Activated CD4-positive, alpha-beta T cell treated with anti-CD3 and anti-CD28 coated beads for 36 hours (primary cell): Measurements from ENCODE around the gene NOTO. TPM values are rescaled to one million over a fixed set of nuclear protein-coding genes. Genes with fewer than 3 reads are reported as not detected.
"Not testable (repeated sequence)": the region's sequence is repeated elsewhere in the genome, so short reads cannot be mapped to it uniquely, and the experiment has no call there.

ENCODE experiments used
- ATAC-seq: fragments of 200-7000 bp; cut with Tn5 transposase; one replicate; pipeline ENCODE4 v1.10.0; 2021; ENCODE audit warnings: mild to moderate bottlenecking, moderate library complexity
- CTCF ChIA-PET: fragments of 350-600 bp; sonication (Branson Sonifier 250); formaldehyde crosslinking; loops from one replicate; lab custom pipeline; 2021; ENCODE audit warnings: antibody characterized with exemption; lab: Charles Lee
- POLR2A ChIA-PET: fragments of 350-600 bp; sonication (Branson Sonifier 250); formaldehyde crosslinking; loops from one replicate; lab custom pipeline; 2021; ENCODE audit warnings: antibody characterized with exemption, inconsistent platforms; lab: Charles Lee
- DNase-seq: peaks from one replicate; pipeline ENCODE4 v3.0.0-alpha.2; 2020
- H3K27ac Mint-ChIP-seq: one replicate; pipeline ENCODE4 v1.8.0; 2021; ENCODE audit warnings: mixed read lengths
- H3K27me3 Mint-ChIP-seq: one replicate; pipeline ENCODE4 v1.8.0; 2021; ENCODE audit warnings: mixed read lengths
- H3K36me3 Mint-ChIP-seq: one replicate; pipeline ENCODE4 v1.8.0; 2021; ENCODE audit warnings: low read depth, mixed read lengths
- H3K4me1 Mint-ChIP-seq: one replicate; pipeline ENCODE4 v1.8.0; 2021; ENCODE audit warnings: mixed read lengths
- H3K4me3 Mint-ChIP-seq: one replicate; pipeline ENCODE4 v1.8.0; 2021; ENCODE audit warnings: mild to moderate bottlenecking, moderate library complexity, mixed read lengths
- H3K9me3 Mint-ChIP-seq: one replicate; pipeline ENCODE4 v1.8.0; 2021; ENCODE audit warnings: low read depth, mixed read lengths
- intact Hi-C, 2 experiments: fragments of 100-400 bp; cut with DNase I in 1 of 2; cut with micrococcal nuclease in 1 of 2; formaldehyde crosslinking; loops; one replicate each; pipeline versions ENCODE4 v1.14.2 to v1.15.1; 2022 to 2024; cut with DNase I, micrococcal nuclease
- total RNA-seq, 2 experiments: library from RNA; stranded (reverse); gene quantifications; one replicate each; pipeline ENCODE4 v1.2.3, GENCODE V29; 2021

Gene NOTO
- total RNA-seq, 2 experiments from 2014 or later, result not detected

DNA sequence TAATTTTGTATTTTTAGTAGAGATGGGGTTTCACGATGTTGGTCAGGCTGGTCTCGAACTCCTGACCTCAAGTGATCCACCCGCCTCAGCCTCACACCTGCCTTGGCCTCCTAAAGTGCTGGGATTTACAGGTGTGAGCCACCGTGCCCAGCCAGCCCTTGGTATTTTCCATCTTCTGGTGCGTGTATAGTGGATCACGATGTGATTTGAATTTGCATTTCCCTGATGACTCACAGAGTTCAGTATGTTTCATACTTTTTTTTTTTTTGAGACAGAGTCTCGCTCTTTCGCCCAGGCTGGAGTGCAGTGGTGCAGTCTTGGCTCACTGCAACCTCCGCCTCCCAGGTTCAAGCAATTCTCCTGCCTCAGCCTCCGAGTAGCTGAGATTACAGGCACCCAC, 2.1 kb upstream of the NOTO start:
- H3K36me3 Mint-ChIP-seq, H3K9me3 Mint-ChIP-seq, H3K4me1 Mint-ChIP-seq, H3K27ac Mint-ChIP-seq, intact Hi-C loops, H3K4me3 Mint-ChIP-seq: not testable (repeated sequence)
- POLR2A ChIA-PET, result interaction anchor here (0.7 kb wide), 1 partner anchor 8 kb away, joined by 4 read pairs; no protein-coding TSS in a partner anchor
- CTCF ChIA-PET, result interaction anchor here (1.1 kb wide), 1 partner anchor 12 kb away, joined by 4 read pairs; no protein-coding TSS in a partner anchor
- peak; percentile 76 for ATAC-seq
- DNase-seq, result peak; percentile 24
- peaks cover 47% of the 10 kb centered on the region for H3K27me3 Mint-ChIP-seq

DNA sequence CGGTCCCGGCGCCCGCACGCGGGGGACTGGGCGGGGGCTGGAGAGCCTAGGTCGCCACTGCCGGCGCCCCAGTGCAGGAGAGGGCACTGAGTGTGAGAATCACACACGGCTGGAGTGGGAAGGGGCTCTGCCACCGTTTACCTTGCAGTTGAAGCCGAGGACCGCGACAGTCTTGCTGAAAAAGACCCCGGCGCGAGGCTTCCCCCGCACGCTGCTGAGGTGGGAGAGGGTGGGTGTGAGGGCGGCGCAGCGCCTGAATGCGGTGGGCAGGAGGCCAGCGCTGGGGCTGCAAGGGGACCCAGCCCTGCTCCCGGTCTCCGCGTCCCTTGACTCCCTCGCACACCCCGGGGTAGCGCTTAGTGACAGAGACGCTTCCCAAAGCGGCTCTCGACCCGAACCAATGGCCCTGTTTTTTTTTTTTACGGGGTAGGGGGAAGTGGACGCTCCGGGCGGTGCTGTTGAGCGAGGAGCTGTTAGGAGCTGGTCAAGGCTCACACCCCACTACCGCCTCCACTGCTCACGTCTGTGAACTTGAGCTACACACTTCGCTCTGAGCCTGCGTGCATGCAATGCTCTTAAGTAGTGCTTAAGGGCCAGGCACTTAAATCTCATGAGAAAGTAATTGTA, 794 bp downstream of the NOTO start:
- Mint-ChIP-seq H3K27me3 (peaks cover 50% of the 10 kb centered on the region), H3K4me3 (no peak overlapping the region), H3K27ac (no peak overlapping the region), H3K36me3 (no peaks in the 10 kb centered on the region), H3K9me3 (no peaks in the 10 kb centered on the region), H3K4me1 (peaks cover 4% of the 10 kb centered on the region)
- ATAC-seq (no peak), DNase-seq (no peak)
- POLR2A ChIA-PET, result interaction anchor here (0.5 kb wide), 1 partner anchor 9 kb away, joined by 3 read pairs; no protein-coding TSS in a partner anchor
- CTCF ChIA-PET, result no interaction called here
- intact Hi-C loops, result no loop called here

- H3K4me1 Mint-ChIP-seq, result peaks cover 4% of the 10 kb centered on the region
- DNase-seq (no peak), ATAC-seq (no peak)
- intact Hi-C loops, result no loop called here
- no peaks in the 10 kb centered on the region for H3K36me3 Mint-ChIP-seq
- ChIA-PET CTCF (interaction anchor here (1.4 kb wide), 1 partner anchor 120 kb away, joined by 4 read pairs; no protein-coding TSS in a partner anchor), POLR2A (interaction anchor here (0.6 kb wide), 1 partner anchor 10 kb away, joined by 4 read pairs; no protein-coding TSS in a partner anchor)
- H3K27me3 Mint-ChIP-seq, result peaks cover 41% of the 10 kb centered on the region
- no peaks in the 10 kb centered on the region for H3K9me3 Mint-ChIP-seq
- no peak overlapping the region for H3K4me3 Mint-ChIP-seq
- H3K27ac Mint-ChIP-seq, result no peak overlapping the region
These were observed 3.2 kb downstream of the NOTO start for GRCh38 chr2:73205611-73206010.

DNA sequence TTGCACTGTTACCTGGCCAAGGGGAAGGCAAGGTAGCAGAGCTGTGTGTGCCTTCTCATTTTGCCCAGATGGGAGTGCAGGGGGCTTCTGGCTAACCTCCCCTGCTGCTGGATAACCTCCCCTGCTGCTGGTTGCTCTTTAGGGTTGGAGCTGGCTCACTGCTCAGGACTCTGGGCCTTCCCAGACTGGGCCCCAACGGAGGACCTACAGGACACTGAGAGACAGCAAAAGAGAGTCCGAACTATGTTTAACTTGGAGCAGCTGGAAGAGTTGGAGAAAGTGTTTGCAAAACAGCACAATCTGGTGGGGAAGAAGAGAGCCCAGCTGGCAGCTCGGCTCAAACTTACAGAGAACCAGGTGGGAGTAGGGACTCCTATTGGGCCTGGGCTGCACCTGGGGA, 5.9 kb downstream of the NOTO start:
- CTCF ChIA-PET, result interaction anchor here (3.3 kb wide), 1 partner anchor 31 kb away, joined by 17 read pairs; no protein-coding TSS in a partner anchor
- intact Hi-C loops, result no loop called here

DNA sequence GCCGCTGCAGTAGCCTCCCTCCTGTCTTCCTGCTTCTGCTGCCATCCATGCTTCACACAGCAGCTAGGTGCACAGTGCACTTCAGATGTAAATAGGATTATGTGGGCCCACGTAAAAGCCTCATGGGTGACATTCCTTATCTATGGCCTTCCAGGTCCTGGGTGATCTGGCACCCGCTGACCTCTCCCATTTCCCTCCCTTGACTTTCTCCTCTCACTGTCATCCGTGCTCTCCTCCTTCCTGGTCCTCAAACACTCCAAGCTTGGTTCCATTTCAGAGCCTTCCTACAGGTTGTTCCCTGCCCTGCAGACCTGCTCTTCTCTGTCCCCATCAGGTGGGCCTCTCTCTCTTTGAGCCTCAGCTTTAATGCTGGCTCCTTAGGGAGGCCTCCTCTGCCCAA, 7.6 kb downstream of the NOTO start:
- peaks cover 18% of the 10 kb centered on the region for H3K4me1 Mint-ChIP-seq
- DNase-seq (no peak), ATAC-seq (no peak)
- H3K27ac Mint-ChIP-seq, result no peak overlapping the region
- ChIA-PET CTCF (interaction anchor here (0.7 to 3.3 kb wide), 4 partner anchors 11 to 316 kb away, joined by 3 to 17 read pairs (median 5); no protein-coding TSS in a partner anchor), POLR2A (no interaction called here)
- no peaks in the 10 kb centered on the region for H3K9me3 Mint-ChIP-seq
- H3K36me3 Mint-ChIP-seq, result peaks cover 2% of the 10 kb centered on the region
- peaks cover 19% of the 10 kb centered on the region for H3K27me3 Mint-ChIP-seq
- intact Hi-C loops, result loop anchor here in 1 of 2 experiments (10.0 kb wide), 1 partner anchor 1625 kb away; the partner anchor contains the start of gene HK2
- H3K4me3 Mint-ChIP-seq, result no peak overlapping the region

More for the DNA sequence above, 5.9 kb downstream of the NOTO start:
- ATAC-seq, result no peak
- no peak overlapping the region for H3K27ac Mint-ChIP-seq
- POLR2A ChIA-PET, result no interaction called here
- DNase-seq, result no peak
- H3K4me3 Mint-ChIP-seq, result no peak overlapping the region
- peaks cover 10% of the 10 kb centered on the region for H3K4me1 Mint-ChIP-seq
- H3K27me3 Mint-ChIP-seq, result peaks cover 31% of the 10 kb centered on the region
- H3K9me3 Mint-ChIP-seq, result no peaks in the 10 kb centered on the region
- H3K36me3 Mint-ChIP-seq, result no peaks in the 10 kb centered on the region

GRCh38 chr2:73210696-73211095, 8.3 kb downstream of the NOTO start:
- no peak for DNase-seq
- Mint-ChIP-seq H3K27ac (no peak overlapping the region), H3K4me1 (peaks cover 25% of the 10 kb centered on the region), H3K27me3 (peaks cover 16% of the 10 kb centered on the region), H3K4me3 (no peak overlapping the region), H3K9me3 (no peaks in the 10 kb centered on the region), H3K36me3 (peaks cover 2% of the 10 kb centered on the region)
- intact Hi-C loops, result loop anchor here in 1 of 2 experiments (10.0 kb wide), 1 partner anchor 1624 kb away; the partner anchor contains the start of gene HK2
- ChIA-PET POLR2A (no interaction called here), CTCF (interaction anchor here (0.9 to 3.3 kb wide), 5 partner anchors 10 to 346 kb away, joined by 3 to 17 read pairs (median 3); no protein-coding TSS in a partner anchor)
- ATAC-seq, result no peak

- ChIA-PET POLR2A (interaction anchor here (0.7 to 1.5 kb wide), 3 partner anchors 8 to 35 kb away, joined by 3 to 8 read pairs (median 5); partner anchors contain the start of genes CCT7 and PRADC1), CTCF (interaction anchor here (0.6 to 3.2 kb wide), 30 partner anchors 7 to 1978 kb away, joined by 3 to 37 read pairs (median 4); partner anchors contain the start of genes CCT7, NOTO and PRADC1)
- intact Hi-C loops, result loop anchor here (1.0 to 10.0 kb wide), 3 partner anchors 35 to 1623 kb away; partner anchors contain the start of gene HK2 (in 1 of the 2)
- H3K27ac Mint-ChIP-seq, result no peak overlapping the region
- DNase-seq (no peak), ATAC-seq (no peak)
- peaks cover 10% of the 10 kb centered on the region for H3K27me3 Mint-ChIP-seq
- peaks cover 27% of the 10 kb centered on the region for H3K4me1 Mint-ChIP-seq
- peaks cover 2% of the 10 kb centered on the region for H3K36me3 Mint-ChIP-seq
- H3K9me3 Mint-ChIP-seq, result no peaks in the 10 kb centered on the region
- H3K4me3 Mint-ChIP-seq, result no peak overlapping the region
These were observed 9.7 kb downstream of the NOTO start for GRCh38 chr2:73212098-73212447.

DNA sequence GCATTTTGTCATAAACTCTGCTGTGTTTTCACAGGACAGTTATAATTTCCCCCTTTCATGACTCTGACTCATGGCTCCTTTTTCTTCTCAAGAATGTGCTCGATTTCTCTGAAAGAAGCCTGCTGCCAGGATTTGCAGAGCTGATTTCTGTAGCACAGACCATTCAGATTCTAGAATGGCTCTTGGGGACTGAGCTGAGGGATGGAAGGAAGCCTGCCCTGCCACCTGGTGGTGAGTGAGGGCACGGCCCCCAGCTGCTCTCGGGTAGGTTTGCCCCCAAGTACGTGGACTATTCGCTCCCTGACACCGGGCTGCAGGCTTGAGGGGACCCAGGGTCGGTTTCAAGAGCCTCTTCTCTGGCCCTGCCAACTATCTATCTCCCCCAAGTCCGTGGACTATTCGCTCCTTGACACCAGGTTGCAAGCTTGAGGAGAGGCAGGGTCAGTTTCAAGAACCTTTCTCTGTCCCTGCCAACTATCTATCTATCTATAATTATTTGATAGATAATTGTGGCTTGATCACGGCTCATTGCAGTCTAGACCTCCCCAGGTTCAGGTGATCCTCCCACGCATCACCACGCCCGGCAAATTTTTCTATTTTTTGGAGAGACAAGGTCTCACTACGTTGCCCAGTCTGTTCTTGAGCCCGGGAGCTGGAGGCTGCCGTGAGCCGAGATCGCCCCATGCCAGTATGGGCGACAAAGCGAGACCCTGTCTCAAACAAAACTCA, 10.2 kb downstream of the NOTO start:
- ATAC-seq (peak; percentile 79), DNase-seq (peak; percentile 89)
- peaks cover 2% of the 10 kb centered on the region for H3K36me3 Mint-ChIP-seq
- H3K4me3 Mint-ChIP-seq, result no peak overlapping the region
- H3K4me1 Mint-ChIP-seq, result peaks cover 32% of the 10 kb centered on the region
- ChIA-PET POLR2A (interaction anchor here (0.6 to 1.5 kb wide), 4 partner anchors 9 to 104 kb away, joined by 3 to 8 read pairs (median 6); partner anchors contain the start of genes CCT7 and PRADC1), CTCF (interaction anchor here (0.6 to 3.2 kb wide), 33 partner anchors 8 to 1978 kb away, joined by 3 to 37 read pairs (median 4); partner anchors contain the start of genes CCT7, NOTO and PRADC1)
- H3K9me3 Mint-ChIP-seq, result no peaks in the 10 kb centered on the region
- H3K27ac Mint-ChIP-seq, result no peak overlapping the region
- H3K27me3 Mint-ChIP-seq, result peaks cover 7% of the 10 kb centered on the region
- intact Hi-C loops, result loop anchor here (1.0 to 10.0 kb wide), 3 partner anchors 36 to 1622 kb away; partner anchors contain the start of gene HK2 (in 1 of the 2)

DNA sequence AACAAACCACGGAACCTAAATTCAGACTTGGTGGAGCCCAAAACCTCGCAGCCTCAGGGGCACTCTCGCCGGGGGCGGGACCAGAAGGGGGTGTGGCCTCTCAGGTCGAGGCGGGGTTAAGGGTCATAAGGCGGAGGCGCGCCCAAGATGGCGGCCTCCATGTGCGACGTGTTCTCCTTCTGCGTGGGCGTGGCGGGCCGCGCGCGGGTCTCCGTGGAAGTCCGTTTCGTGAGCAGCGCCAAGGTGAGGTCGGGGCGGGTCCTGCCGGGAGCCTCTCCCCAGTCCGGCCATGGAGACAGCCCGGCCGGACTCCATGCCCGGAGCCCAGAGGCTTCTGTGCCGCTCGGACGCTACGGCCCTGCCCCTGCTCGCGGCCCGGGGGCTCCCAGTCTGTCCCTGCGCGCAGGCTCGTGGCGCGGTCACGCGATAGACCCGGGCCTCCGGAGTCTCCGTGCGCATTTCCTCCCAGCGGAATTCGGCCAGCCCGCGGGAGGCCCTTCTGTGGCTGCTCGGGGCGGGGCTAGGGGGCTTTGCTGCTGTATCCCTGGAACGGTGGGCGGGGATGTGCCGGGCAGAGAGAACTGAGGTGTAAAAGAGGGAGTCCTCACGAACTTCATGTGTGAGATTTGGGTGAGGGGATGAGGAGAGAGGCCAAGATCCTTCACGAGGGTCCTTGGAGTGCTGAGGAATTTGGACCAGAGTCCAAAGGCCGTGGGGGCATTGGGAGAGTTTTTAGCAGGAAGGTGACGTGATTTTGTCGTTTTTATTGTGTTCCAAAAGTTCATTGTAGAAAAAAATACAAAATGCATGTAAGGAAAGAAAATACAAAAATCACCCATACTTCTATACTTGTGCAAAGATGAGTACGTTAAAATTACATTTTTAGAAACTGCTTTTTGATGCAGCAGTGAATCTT, 12.0 kb downstream of the NOTO start, which contains the start of gene SMYD5:
TSS of gene SMYD5 (plus strand) at position 126 of the 916 bp plus-strand sequence. CDS start at position 148, 22 bp downstream.
- peak; percentile 96 for DNase-seq
- H3K27me3 Mint-ChIP-seq, result no peaks in the 10 kb centered on the region
- intact Hi-C loops, result loop anchor here (1.0 to 10.0 kb wide), 10 partner anchors 19 to 1620 kb away; partner anchors contain the start of genes ALMS1 (in 2 of the 2), CCT7 (in 1 of the 2), EGR4 (in 1 of the 2) and FBXO41 (in 1 of the 2)
- CTCF ChIA-PET, result interaction anchor here (0.6 to 3.2 kb wide), 10 partner anchors 14 to 143 kb away, joined by 3 to 37 read pairs (median 3); partner anchors contain the start of genes CCT7, PRADC1 and SFXN5
- H3K9me3 Mint-ChIP-seq, result no peaks in the 10 kb centered on the region
- peaks cover 2% of the 10 kb centered on the region for H3K36me3 Mint-ChIP-seq
- POLR2A ChIA-PET, result interaction anchor here (0.7 to 0.9 kb wide), 3 partner anchors 14 to 35 kb away, joined by 3 to 5 read pairs (median 3); partner anchors contain the start of gene PRADC1
- H3K27ac Mint-ChIP-seq, result peak within 1 kb of the TSS; percentile 99
- H3K4me1 Mint-ChIP-seq, result peaks cover 33% of the 10 kb centered on the region
- ATAC-seq, result peak; percentile 92
- peak within 1 kb of the TSS; percentile 98 for H3K4me3 Mint-ChIP-seq

DNA sequence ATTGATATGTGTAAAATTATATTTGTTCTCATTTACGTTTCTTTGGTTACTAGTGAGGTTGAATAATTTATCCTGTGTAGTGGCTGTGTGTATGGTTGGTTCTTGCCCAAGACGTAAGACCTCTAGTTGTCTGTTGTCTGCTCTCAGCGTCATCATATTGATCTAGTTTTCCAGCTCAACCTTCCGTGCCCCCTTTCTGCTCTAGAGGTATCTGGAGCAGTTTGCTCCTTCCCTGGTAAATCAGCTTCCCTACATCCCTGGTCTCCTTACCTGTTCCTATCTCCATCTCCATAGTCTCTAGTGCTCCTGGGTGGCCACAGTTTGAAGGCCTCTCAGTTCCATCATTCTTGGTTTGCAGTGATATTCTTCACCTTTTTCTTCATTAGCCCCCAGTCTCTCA, 12.9 kb downstream of the NOTO start:
- POLR2A ChIA-PET, result interaction anchor here (0.7 to 0.9 kb wide), 3 partner anchors 14 to 36 kb away, joined by 3 to 5 read pairs (median 3); partner anchors contain the start of gene PRADC1

More for the DNA sequence above, 12.9 kb downstream of the NOTO start:
- Mint-ChIP-seq H3K27ac (peak overlapping the region; percentile 99), H3K36me3 (peaks cover 6% of the 10 kb centered on the region), H3K4me1 (peaks cover 33% of the 10 kb centered on the region), H3K4me3 (peak overlapping the region; percentile 98), H3K27me3 (no peaks in the 10 kb centered on the region), H3K9me3 (no peaks in the 10 kb centered on the region)
- DNase-seq (no peak), ATAC-seq (no peak)
- intact Hi-C loops, result loop anchor here in 1 of 2 experiments (10.0 kb wide), 1 partner anchor 1620 kb away; the partner anchor contains the start of gene HK2
- CTCF ChIA-PET, result interaction anchor here (0.7 to 2.1 kb wide), 7 partner anchors 13 to 144 kb away, joined by 3 to 10 read pairs (median 3); partner anchors contain the start of gene SFXN5
